K562 (cell line): Measurements from ENCODE around the gene EML1. TPM values are rescaled to one million over a fixed set of nuclear protein-coding genes. Genes with fewer than 3 reads are reported as not detected.

ENCODE experiments used
- ATF1 ChIP-seq, 2 experiments: fragments of 450-650 bp in 1 of 2; IDR thresholded peaks; 2 replicates each; pipeline ENCODE4 v1.6.1; 2016; ENCODE audit warnings: missing compliant biosample characterization in 1 of 2, missing genetic modification characterization in 1 of 2
- BHLHE40 ChIP-seq: IDR thresholded peaks from 2 replicates; pipeline ENCODE4 v1.6.1; 2011; ENCODE audit warnings: low read length, improper control_type of control experiment
- CXXC5 ChIP-seq: fragments of 250-450 bp; sonication (Bioruptor Pico); IDR thresholded peaks from 2 replicates; pipeline ENCODE4 v1.8.0; 2022; ENCODE audit warnings: inconsistent platforms, mild to moderate bottlenecking, moderate library complexity
- ETS1 ChIP-seq: conservative IDR thresholded peaks from 2 replicates; pipeline ENCODE4 v1.6.1; 2011; ENCODE audit warnings: low read depth, mild to moderate bottlenecking, low read length; ENCODE audit not compliant: control insufficient read depth
- HMGN3 ChIP-seq: IDR thresholded peaks from 2 replicates; pipeline ENCODE4 v1.6.1; 2011; ENCODE audit warnings: borderline replicate concordance, low read depth, mild to moderate bottlenecking, mixed read lengths, low read length; ENCODE audit not compliant: insufficient read length; ENCODE audit errors: extremely low read depth
- L3MBTL2 ChIP-seq: fragments of 450-650 bp; IDR thresholded peaks from 2 replicates; pipeline ENCODE4 v1.6.1; 2016; ENCODE audit warnings: mild to moderate bottlenecking, moderate library complexity
- MAX ChIP-seq: sonication (generic); formaldehyde crosslinking; IDR thresholded peaks from 2 replicates; pipeline ENCODE4 v1.9.0; 2022; ENCODE audit warnings: mild to moderate bottlenecking, missing genetic modification reagents
- PHF8 ChIP-seq: fragments of 200-600 bp; sonication (generic); IDR thresholded peaks from 2 replicates; pipeline ENCODE4 v1.6.1; 2012; ENCODE audit warnings: mixed run types, mild to moderate bottlenecking, inconsistent platforms, low read length, moderate library complexity, borderline replicate concordance
- POLR2G ChIP-seq: fragments of 200-400 bp; formaldehyde crosslinking; IDR thresholded peaks from 2 replicates; pipeline ENCODE4 v1.6.1; 2017; ENCODE audit warnings: low read depth, mild to moderate bottlenecking, antibody characterized with exemption, low read length, moderate library complexity
- RFX7 ChIP-seq: fragments of 250-450 bp; sonication (Bioruptor Pico); IDR thresholded peaks from 2 replicates; pipeline ENCODE4 v1.5.1; 2021; ENCODE audit warnings: mild to moderate bottlenecking
- SP2 ChIP-seq: IDR thresholded peaks from 2 replicates; pipeline ENCODE4 v1.6.1; 2011; ENCODE audit warnings: mild to moderate bottlenecking, low read depth, low read length, moderate library complexity; ENCODE audit not compliant: poor library complexity, severe bottlenecking; ENCODE audit errors: extremely low read depth
- TBP ChIP-seq: optimal IDR thresholded peaks from 2 replicates; pipeline ENCODE3; 2011; ENCODE audit warnings: low read depth, low read length, improper control_type of control experiment
- TEAD1 ChIP-seq, 2 experiments: fragments of 450-650 bp in 1 of 2; sonication (generic) in 1 of 2; formaldehyde crosslinking; IDR thresholded peaks; 2 replicates each; pipeline versions ENCODE4 v1.4.0 to v1.8.0; 2020 to 2022; ENCODE audit warnings: mild to moderate bottlenecking in 2 of 2, missing genetic modification reagents in 1 of 2
- USF1 ChIP-seq: sonication (generic); formaldehyde crosslinking; IDR thresholded peaks from 2 replicates; pipeline ENCODE4 v1.9.0; 2022; ENCODE audit warnings: mild to moderate bottlenecking, missing genetic modification reagents
- VEZF1 ChIP-seq: fragments of 200-800 bp; sonication (Bioruptor generic); IDR thresholded peaks from 2 replicates; pipeline ENCODE4 v1.6.1; 2017; ENCODE audit warnings: missing genetic modification characterization, missing compliant biosample characterization
- ZBTB1 ChIP-seq: sonication (generic); formaldehyde crosslinking; IDR thresholded peaks from 2 replicates; pipeline ENCODE4 v1.8.1; 2023; ENCODE audit warnings: missing genetic modification reagents, low read depth, mild to moderate bottlenecking, borderline replicate concordance
- ZBTB26 ChIP-seq: fragments of 450-650 bp; formaldehyde crosslinking; IDR thresholded peaks from 2 replicates; pipeline ENCODE4 v1.4.0; 2022; ENCODE audit warnings: missing genetic modification characterization
- ZNF311 ChIP-seq: fragments of 250-450 bp; sonication (Bioruptor Pico); IDR thresholded peaks from 2 replicates; pipeline ENCODE4 v1.4.0; 2020; ENCODE audit warnings: mild to moderate bottlenecking, moderate library complexity
- ZNF395 ChIP-seq: fragments of 200-800 bp; sonication (Bioruptor generic); IDR thresholded peaks from 2 replicates; pipeline ENCODE4 v1.6.1; 2017; ENCODE audit warnings: missing genetic modification characterization, missing compliant biosample characterization
- polyA plus RNA-seq, 8 experiments: library from polyadenylated mRNA; depleted of rRNA in 4 of 8; stranded (reverse) in 5 of 8; unstranded in 3 of 8; fragments of >200 nt; fragmentation: Nextera tagmentation in 2 of 8; fragmentation: Illumina TruSeq in 1 of 8; extraction: Ambion mirVana in 2 of 8; extraction: Trizol in 1 of 8; gene quantifications; 2 replicates each; pipeline versions ENCODE4 v1.2.1 to v1.2.3, GENCODE V29; 2011 to 2014; ENCODE audit warnings: inconsistent platforms in 1 of 8, missing spikeins in 1 of 8
- total RNA-seq, 7 experiments: library from RNA; depleted of rRNA in 6 of 7; stranded (reverse); fragments of >200 nt in 6 of 7; fragmentation: Illumina TruSeq in 2 of 7; extraction: Trizol in 2 of 7; gene quantifications; 2 replicates each; pipeline versions ENCODE4 v1.2.1 to v1.2.3, GENCODE V29; 2011 to 2021; ENCODE audit warnings: low replicate concordance in 1 of 7

EML1 gene
- total and polyA plus RNA-seq, 9 of the 15 experiments (the other 6 are each of a cell fraction or from before 2014, with no cell fraction given), result 0.01 to 0.35 (median 0.07) TPM; not detected in 2

- TF ChIP-seq RFX7 (no peak), CXXC5 (CRISPR knock-in tag) (peak; percentile 68), TEAD1 (CRISPR knock-in tag; IDR thresholded peaks at IDR 0.05) (peak in 1 of 2 experiments; percentile 64; a peak in 1 of 4 replicates), ATF1 (CRISPR knock-in tag; IDR thresholded peaks at IDR 0.05) (no peak), ATF1 (tag; IDR thresholded peaks at IDR 0.05) (0 out of 2 replicates have a peak, but pooled peaks have one; percentile 11), L3MBTL2 (peak; percentile 99), TBP (peak; percentile 64), ZBTB26 (CRISPR knock-in tag) (no peak), ZBTB1 (CRISPR knock-in tag) (peak; percentile 95), USF1 (CRISPR knock-in tag) (0 out of 2 replicates have a peak, but pooled peaks have one; percentile 40), HMGN3 (peak; percentile 29), VEZF1 (CRISPR knock-in tag) (peak; percentile 82), BHLHE40 (peak; percentile 59), ZNF311 (0 out of 2 replicates have a peak, but pooled peaks have one; percentile 17), ETS1 (no peak), PHF8 (peak; percentile 62; the same call in 1 of the 2 replicates), ZNF395 (CRISPR knock-in tag) (peak; percentile 76; the same call in 1 of the 2 replicates), POLR2G (peak; percentile 82), SP2 (no peak), MAX (CRISPR knock-in tag) (peak; percentile 92)
Measured at GRCh38 chr14:99971087-99971940, 178.1 kb downstream of the EML1 start (continued).
